CD14-positive monocyte (primary cell): Measurements from ENCODE around the gene BLOC1S1. TPM values are rescaled to one million over a fixed set of nuclear protein-coding genes. Genes with fewer than 3 reads are reported as not detected.
A peak's percentile ranks its signal among the peaks of the same experiment; 100 is the strongest.

Experiments used
- DNase-seq, 3 donors: peaks; one replicate each; pipeline ENCODE4 v3.0.0-alpha.2; 2011 to 2022
- H2AFZ ChIP-seq: 2 replicates; pipeline ENCODE4 v1.6.0; 2012; ENCODE audit warnings: mild to moderate bottlenecking, low read depth, low read length, inconsistent platforms; ENCODE audit not compliant: insufficient read depth, poor library complexity, severe bottlenecking
- H3K27ac ChIP-seq, 2 donors: 1 replicate in 1 of 2; 2 replicates in 1 of 2; pipeline ENCODE4 v1.5.1; 2012 to 2013; ENCODE audit warnings: low read length in 2 of 2, control low read depth in 1 of 2, inconsistent platforms in 1 of 2, low read depth in 1 of 2, mild to moderate bottlenecking in 1 of 2
- H3K27me3 ChIP-seq, 2 donors: one replicate each; pipeline versions ENCODE4 v1.6.0 to v1.6.1; 2011 to 2013; ENCODE audit warnings: low read length in 2 of 2; ENCODE audit not compliant: control insufficient read depth in 2 of 2, insufficient read depth in 2 of 2
- H3K36me3 ChIP-seq, 2 donors: replicated peaks in 1 of 2; 1 replicate in 1 of 2; 2 replicates in 1 of 2; pipeline versions ENCODE4 v1.5.1 to v1.6.1; 2012 to 2013; ENCODE audit warnings: low read length in 2 of 2, control low read depth in 1 of 2, inconsistent platforms in 1 of 2, mild to moderate bottlenecking in 1 of 2; ENCODE audit not compliant: insufficient read depth in 2 of 2, control insufficient read depth in 1 of 2
- H3K4me1 ChIP-seq, 2 donors: 1 replicate in 1 of 2; 2 replicates in 1 of 2; pipeline versions ENCODE4 v1.5.1 to v1.6.1; 2012 to 2013; ENCODE audit warnings: low read length in 2 of 2, control low read depth in 1 of 2, inconsistent platforms in 1 of 2, mild to moderate bottlenecking in 1 of 2, moderate library complexity in 1 of 2; ENCODE audit not compliant: insufficient read depth in 2 of 2, control insufficient read depth in 1 of 2
- H3K4me2 ChIP-seq: replicated peaks from 2 replicates; pipeline ENCODE3; 2012; ENCODE audit warnings: low read length, moderate library complexity, mild to moderate bottlenecking; ENCODE audit not compliant: poor library complexity, severe bottlenecking; ENCODE audit errors: extremely low read depth
- H3K4me3 ChIP-seq, 3 experiments: fragments of 200-600 bp in 1 of 3; sonication (generic) in 1 of 3; replicated peaks in 1 of 3; 1 replicate in 2 of 3; 2 replicates in 1 of 3; pipeline ENCODE4 v1.5.1; 2011 to 2013; ENCODE audit warnings: low read length in 3 of 3, mild to moderate bottlenecking in 3 of 3, control low read depth in 2 of 3, low read depth in 2 of 3, inconsistent platforms in 1 of 3, moderate library complexity in 1 of 3
- H3K79me2 ChIP-seq: 2 replicates; pipeline ENCODE4 v1.6.0; 2012; ENCODE audit warnings: mild to moderate bottlenecking, control low read depth, inconsistent platforms, low read length, moderate library complexity; ENCODE audit not compliant: insufficient read depth
- H3K9ac ChIP-seq: 2 replicates; pipeline ENCODE4 v1.6.0; 2017; ENCODE audit warnings: low read length, mild to moderate bottlenecking; ENCODE audit not compliant: insufficient read depth, poor library complexity, severe bottlenecking
- H3K9me3 ChIP-seq, 2 donors: replicated peaks in 1 of 2; 1 replicate in 1 of 2; 2 replicates in 1 of 2; pipeline versions ENCODE4 v1.5.1 to v1.6.1; 2012 to 2013; ENCODE audit warnings: low read length in 2 of 2, control low read depth in 1 of 2; ENCODE audit not compliant: control insufficient read depth in 1 of 2, insufficient read depth in 1 of 2
- H4K20me1 ChIP-seq: 2 replicates; pipeline ENCODE4 v1.6.0; 2012; ENCODE audit warnings: mild to moderate bottlenecking, low read length, control low read depth, moderate library complexity; ENCODE audit not compliant: insufficient read depth
- H3K27ac Mint-ChIP-seq, 7 donors: one replicate each; pipeline ENCODE4 v1.8.0; 2020; ENCODE audit warnings: mild to moderate bottlenecking in 7 of 7, mixed read lengths in 7 of 7, moderate library complexity in 6 of 7, inconsistent platforms in 2 of 7
- H3K27me3 Mint-ChIP-seq, 3 donors: one replicate each; pipeline ENCODE4 v1.8.0; 2021 to 2022; ENCODE audit warnings: low read depth in 3 of 3, mild to moderate bottlenecking in 3 of 3, mixed read lengths in 3 of 3, moderate library complexity in 3 of 3, inconsistent platforms in 1 of 3
- H3K36me3 Mint-ChIP-seq, 2 donors: one replicate each; pipeline ENCODE4 v1.8.0; 2020; ENCODE audit warnings: mixed read lengths in 2 of 2, inconsistent platforms in 1 of 2, mild to moderate bottlenecking in 1 of 2
- H3K4me1 Mint-ChIP-seq: one replicate; pipeline ENCODE4 v1.8.0; 2020; ENCODE audit warnings: mild to moderate bottlenecking, mixed read lengths
- H3K4me3 Mint-ChIP-seq, 2 donors: one replicate each; pipeline ENCODE4 v1.8.0; 2020; ENCODE audit warnings: mild to moderate bottlenecking in 2 of 2, mixed read lengths in 2 of 2, moderate library complexity in 1 of 2
- H3K9me3 Mint-ChIP-seq, 7 donors: one replicate each; pipeline ENCODE4 v1.8.0; 2020 to 2022; ENCODE audit warnings: mixed read lengths in 7 of 7, mild to moderate bottlenecking in 6 of 7, moderate library complexity in 6 of 7, inconsistent platforms in 2 of 7
- CTCF ChIP-seq: fragments of 200-600 bp; IDR thresholded peaks from one replicate; pipeline ENCODE4 v1.8.0; 2022; ENCODE audit warnings: antibody characterized with exemption, mild to moderate bottlenecking
- WGBS: methylation state at CpG from one replicate; pipeline ENCODE4 v1.1.5; 2013; ENCODE audit warnings: missing lambda C conversion rate; ENCODE audit not compliant: insufficient coverage; 5-methylcytosine and 5-hydroxymethylcytosine counted together
- intact Hi-C, 2 donors: fragments of 100-400 bp; cut with micrococcal nuclease; formaldehyde crosslinking; loops; one replicate each; pipeline versions ENCODE4 v1.15.0 to v1.15.1; 2023
- polyA plus RNA-seq, 3 donors: library from polyadenylated mRNA; depleted of rRNA in 1 of 3; unstranded in 2 of 3; stranded (reverse) in 1 of 3; fragments of 300-500 nt in 2 of 3; fragments of >200 nt in 1 of 3; fragmentation: Illumina TruSeq in 2 of 3; gene quantifications; 1 replicate in 2 of 3; 2 replicates in 1 of 3; pipeline ENCODE4 v1.2.3, GENCODE V29; 2012 to 2021
- small RNA-seq: library from RNA; depleted of rRNA; stranded (forward); fragments of <200 nt; gene quantifications from one replicate; pipeline ENCODE3, GENCODE V24; 2012; ENCODE audit warnings: low read depth; ENCODE audit not compliant: insufficient read length

Gene BLOC1S1
- polyA plus RNA-seq, 3 donors: 222 to 358 (median 223) TPM

- Mint-ChIP-seq H3K4me1 (peaks cover 4% of the 10 kb centered on the region), H3K36me3 (peaks cover 40 to 69% of the 10 kb centered on the region in 2 donors), H3K27me3 (no peaks in the 10 kb centered on the region), H3K27ac (peak overlapping the region in 1 of 7 donors; percentile 30), H3K9me3 (no peaks in the 10 kb centered on the region), H3K4me3 (no peak overlapping the region)
- 95% methylated on average over 2 of the region's 5 CpGs for WGBS
- no peak overlapping the region for H2AFZ ChIP-seq
- intact Hi-C loops: no loop called here
- no peak for TF ChIP-seq CTCF
- no peak for DNase-seq
- no peaks in the 10 kb centered on the region for H3K27me3 ChIP-seq
- peaks cover 3% of the 10 kb centered on the region for H3K79me2 ChIP-seq
- no peak overlapping the region for H3K9ac ChIP-seq
- no peaks in the 10 kb centered on the region for H3K9me3 ChIP-seq
- no peak overlapping the region for H3K27ac ChIP-seq
- no peak overlapping the region for H3K4me2 ChIP-seq
- no peak overlapping the region for H3K4me3 ChIP-seq
- no peaks in the 10 kb centered on the region for H3K4me1 ChIP-seq
- H3K36me3 ChIP-seq: peaks cover 29 to 75% of the 10 kb centered on the region in 2 donors
- peaks cover 15% of the 10 kb centered on the region for H4K20me1 ChIP-seq
Observed at GRCh38 chr12:55765736-55766290, 50.0 kb downstream of the BLOC1S1 start.

GRCh38 chr12:55767156-55767555 is 51.3 kb downstream of the BLOC1S1 start:
- H3K9ac ChIP-seq: no peak overlapping the region
- Mint-ChIP-seq H3K36me3 (peaks cover 49 to 78% of the 10 kb centered on the region in 2 donors), H3K4me3 (no peak overlapping the region), H3K9me3 (no peaks in the 10 kb centered on the region), H3K27ac (no peak overlapping the region), H3K4me1 (no peaks in the 10 kb centered on the region), H3K27me3 (no peaks in the 10 kb centered on the region)
- no peak for TF ChIP-seq CTCF
- H2AFZ ChIP-seq: no peak overlapping the region
- H3K4me2 ChIP-seq: no peak overlapping the region
- peaks cover 3% of the 10 kb centered on the region for H3K79me2 ChIP-seq
- WGBS: no CpG with 5 or more reads among the region's 4 CpGs
- H3K36me3 ChIP-seq: peaks cover 38 to 78% of the 10 kb centered on the region in 2 donors
- DNase-seq: no peak
- intact Hi-C loops: no loop called here
- no peak overlapping the region for H3K4me3 ChIP-seq
- H4K20me1 ChIP-seq: peaks cover 23% of the 10 kb centered on the region
- no peak overlapping the region for H3K27ac ChIP-seq
- no peaks in the 10 kb centered on the region for H3K4me1 ChIP-seq
- no peaks in the 10 kb centered on the region for H3K9me3 ChIP-seq
- no peaks in the 10 kb centered on the region for H3K27me3 ChIP-seq

Small RNAs within 50 kb of the gene (small RNA-seq; reads per million reads assigned to genes)
- gene AC009779.1: not detected
- not detected for gene RF00017

Other genes with a start within 250 kb of the BLOC1S1 start
- gene OR6C70, start 245.9 kb upstream of the BLOC1S1 start, polyA plus RNA-seq: not detected
- gene OR6C68, start 223.7 kb upstream of the BLOC1S1 start, polyA plus RNA-seq: not detected
- not detected for gene OR6C4, start 166.4 kb upstream of the BLOC1S1 start, polyA plus RNA-seq
- not detected for gene OR2AP1, start 143.6 kb upstream of the BLOC1S1 start, polyA plus RNA-seq
- not detected for gene OR10P1, start 79.2 kb upstream of the BLOC1S1 start, polyA plus RNA-seq
- gene ITGA7, start 8.1 kb upstream of the BLOC1S1 start, polyA plus RNA-seq: 1 to 10 TPM in 1 of 3 donors, under 1 TPM in 2; 0.23 to 3.3 (median 0.55) TPM
- gene RDH5, start 4.3 kb downstream of the BLOC1S1 start, polyA plus RNA-seq: 10 to 100 TPM in 1 of 3 donors, 1 to 10 TPM in 2; 1.2 to 10.4 (median 1.2) TPM
- 1,000 to 10,000 TPM in 1 of 3 donors, 100 to 1,000 TPM in 2; 336 to 1,099 (median 988) TPM for gene CD63, start 13.0 kb downstream of the BLOC1S1 start, polyA plus RNA-seq
- under 1 TPM; 0.08 to 0.09 (median 0.09) TPM for gene GDF11, start 27.1 kb downstream of the BLOC1S1 start, polyA plus RNA-seq
- 100 to 1,000 TPM in 1 of 3 donors, 10 to 100 TPM in 2; 28.9 to 139 (median 98.6) TPM for gene SARNP, start 101.7 kb downstream of the BLOC1S1 start, polyA plus RNA-seq
- gene ORMDL2, start 102.0 kb downstream of the BLOC1S1 start, polyA plus RNA-seq: 100 to 1,000 TPM in 2 of 3 donors, 10 to 100 TPM in 1; 15.5 to 140 (median 137) TPM
- 10 to 100 TPM in 2 of 3 donors, 1 to 10 TPM in 1; 6.2 to 26.2 (median 24.2) TPM for gene DNAJC14, start 113.5 kb downstream of the BLOC1S1 start, polyA plus RNA-seq
- 1 to 10 TPM in 2 of 3 donors, under 1 TPM in 1; 0.81 to 2.8 (median 1.0) TPM for gene MMP19, start 126.9 kb downstream of the BLOC1S1 start, polyA plus RNA-seq
- gene PYM1, start 211.8 kb downstream of the BLOC1S1 start, polyA plus RNA-seq: 10 to 100 TPM; 17.3 to 47.1 (median 39.5) TPM
- gene DGKA, start 215.1 kb downstream of the BLOC1S1 start, polyA plus RNA-seq: 10 to 100 TPM; 16.0 to 99.1 (median 21.4) TPM
- gene PMEL, start 250.0 kb downstream of the BLOC1S1 start, polyA plus RNA-seq: under 1 TPM; 0.37 to 0.54 (median 0.40) TPM